HG02610 (cell line): ENCODE results near the gene GNG12.
"Not testable (repeated sequence)": the region's sequence is repeated elsewhere in the genome, so short reads cannot be mapped to it uniquely, and the experiment has no call there.

Source experiments
- ATAC-seq: cut with Tn5 transposase; IDR thresholded peaks from one replicate; pipeline ENCODE4 v1.9.1; 2021; ENCODE audit warnings: mild to moderate bottlenecking, moderate library complexity; ENCODE audit not compliant: unreplicated experiment

The GNG12 gene

GRCh38 chr1:67735806-67736627 lies 97.2 kb downstream of the GNG12 start:
- ATAC-seq = peak; percentile 81

- no peak for ATAC-seq
These were observed 98.1 kb downstream of the GNG12 start for GRCh38 chr1:67735206-67735605.

GRCh38 chr1:67734323-67734690 lies 99.0 kb downstream of the GNG12 start:
- ATAC-seq = no peak

GRCh38 chr1:67733681-67734322 lies 99.5 kb downstream of the GNG12 start:
- ATAC-seq = peak; percentile 24

GRCh38 chr1:67732750-67733151 lies 100.5 kb downstream of the GNG12 start:
- ATAC-seq = peak; percentile 58

- ATAC-seq = no peak
These were observed 101.9 kb downstream of the GNG12 start for GRCh38 chr1:67731322-67731721.

GRCh38 chr1:67730312-67730711 lies 103.0 kb downstream of the GNG12 start:
- not testable (repeated sequence) for ATAC-seq

GRCh38 chr1:67729872-67730271 lies 103.4 kb downstream of the GNG12 start:
- peak; percentile 19 for ATAC-seq

GRCh38 chr1:67726224-67726623 lies 107.0 kb downstream of the GNG12 start:
- ATAC-seq = no peak

GRCh38 chr1:67724928-67725560 lies 108.2 kb downstream of the GNG12 start:
- ATAC-seq = no peak

- peak; percentile 92 for ATAC-seq
These were observed 109.6 kb downstream of the GNG12 start for GRCh38 chr1:67723620-67724019.

GRCh38 chr1:67723126-67723525 lies 110.1 kb downstream of the GNG12 start:
- ATAC-seq = no peak

GRCh38 chr1:67722292-67722944 lies 110.8 kb downstream of the GNG12 start:
- no peak for ATAC-seq

- no peak for ATAC-seq
These were observed 111.5 kb downstream of the GNG12 start for GRCh38 chr1:67721650-67722291.

- no peak for ATAC-seq
These were observed 112.2 kb downstream of the GNG12 start for GRCh38 chr1:67721112-67721511.

- no peak for ATAC-seq
These were observed 113.7 kb downstream of the GNG12 start for GRCh38 chr1:67719329-67720196.

- ATAC-seq = no peak
These were observed 115.4 kb downstream of the GNG12 start for GRCh38 chr1:67717876-67718275.

- no peak for ATAC-seq
These were observed 116.5 kb downstream of the GNG12 start for GRCh38 chr1:67716800-67717199.

- no peak for ATAC-seq
These were observed 117.4 kb downstream of the GNG12 start for GRCh38 chr1:67715819-67716218.
